HL-60 (cell line): Measurements from ENCODE around the gene LRRC57.

ENCODE experiments used
- DNase-seq, 2 experiments: peaks; one replicate each; pipeline ENCODE4 v3.0.0-alpha.2; 2010 to 2020; ENCODE audit warnings: low read depth in 1 of 2, low spot score in 1 of 2
- H3K27ac ChIP-seq: fragments of 250-450 bp; sonication (Bioruptor Pico); replicated peaks from 2 replicates; pipeline ENCODE4 v1.5.1; 2020; ENCODE audit warnings: mild to moderate bottlenecking, moderate library complexity
- H3K27me3 ChIP-seq: fragments of 250-450 bp; sonication (Bioruptor Pico); 2 replicates; pipeline ENCODE4 v1.5.1; 2021; ENCODE audit warnings: mild to moderate bottlenecking, moderate library complexity; ENCODE audit not compliant: insufficient read depth, poor library complexity, severe bottlenecking
- H3K4me3 ChIP-seq: replicated peaks from 2 replicates; pipeline ENCODE4 v1.5.1; 2011; ENCODE audit warnings: mild to moderate bottlenecking, control low read depth, low read length; ENCODE audit not compliant: insufficient read depth
- GABPA ChIP-seq: IDR thresholded peaks from 2 replicates; pipeline ENCODE4 v1.6.1; 2012; ENCODE audit warnings: low read depth
- POLR2AphosphoS5 ChIP-seq: IDR thresholded peaks from 2 replicates; pipeline ENCODE4 v1.6.1; 2012; ENCODE audit warnings: low read depth
- SPI1 ChIP-seq: IDR thresholded peaks from 2 replicates; pipeline ENCODE4 v1.6.1; 2012; ENCODE audit warnings: low read depth, mild to moderate bottlenecking, borderline replicate concordance
- TF ChIP-seq, protein P1 (sequence below): IDR thresholded peaks from 2 replicates; pipeline ENCODE4 v1.6.1; 2012; ENCODE audit warnings: low read depth; ENCODE audit not compliant: insufficient replicate concordance
- TF ChIP-seq, protein P2 (sequence below): IDR thresholded peaks from one replicate; pipeline ENCODE4 v1.5.1; 2011; ENCODE audit warnings: low read length, control low read depth, inconsistent platforms; ENCODE audit not compliant: insufficient read depth

LRRC57 gene

DNA sequence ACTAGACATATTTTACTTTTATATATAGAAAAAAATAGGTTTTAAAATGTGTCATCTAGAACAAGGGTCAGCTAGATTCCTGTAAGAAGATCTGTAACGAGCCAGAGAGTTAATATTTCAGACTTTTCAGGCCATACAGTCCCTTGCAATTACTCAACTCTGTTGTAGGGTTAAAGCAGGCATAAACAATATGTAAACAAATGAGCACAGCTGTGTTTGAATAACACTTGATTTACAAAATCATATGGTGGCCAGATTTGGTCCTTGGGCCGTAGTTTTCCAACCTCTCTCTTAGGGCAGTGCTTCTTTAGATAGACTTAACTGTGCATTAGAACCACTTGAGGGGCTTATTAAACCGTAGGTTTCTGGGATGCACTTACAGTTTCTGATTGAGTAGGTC is 19.6 kb downstream of the LRRC57 start:
- no peaks in the 10 kb centered on the region for H3K27me3 ChIP-seq
- no peak overlapping the region for H3K4me3 ChIP-seq
- no peak overlapping the region for H3K27ac ChIP-seq
- no peak for TF ChIP-seq POLR2AphosphoS5
- TF ChIP-seq, protein P1, sequence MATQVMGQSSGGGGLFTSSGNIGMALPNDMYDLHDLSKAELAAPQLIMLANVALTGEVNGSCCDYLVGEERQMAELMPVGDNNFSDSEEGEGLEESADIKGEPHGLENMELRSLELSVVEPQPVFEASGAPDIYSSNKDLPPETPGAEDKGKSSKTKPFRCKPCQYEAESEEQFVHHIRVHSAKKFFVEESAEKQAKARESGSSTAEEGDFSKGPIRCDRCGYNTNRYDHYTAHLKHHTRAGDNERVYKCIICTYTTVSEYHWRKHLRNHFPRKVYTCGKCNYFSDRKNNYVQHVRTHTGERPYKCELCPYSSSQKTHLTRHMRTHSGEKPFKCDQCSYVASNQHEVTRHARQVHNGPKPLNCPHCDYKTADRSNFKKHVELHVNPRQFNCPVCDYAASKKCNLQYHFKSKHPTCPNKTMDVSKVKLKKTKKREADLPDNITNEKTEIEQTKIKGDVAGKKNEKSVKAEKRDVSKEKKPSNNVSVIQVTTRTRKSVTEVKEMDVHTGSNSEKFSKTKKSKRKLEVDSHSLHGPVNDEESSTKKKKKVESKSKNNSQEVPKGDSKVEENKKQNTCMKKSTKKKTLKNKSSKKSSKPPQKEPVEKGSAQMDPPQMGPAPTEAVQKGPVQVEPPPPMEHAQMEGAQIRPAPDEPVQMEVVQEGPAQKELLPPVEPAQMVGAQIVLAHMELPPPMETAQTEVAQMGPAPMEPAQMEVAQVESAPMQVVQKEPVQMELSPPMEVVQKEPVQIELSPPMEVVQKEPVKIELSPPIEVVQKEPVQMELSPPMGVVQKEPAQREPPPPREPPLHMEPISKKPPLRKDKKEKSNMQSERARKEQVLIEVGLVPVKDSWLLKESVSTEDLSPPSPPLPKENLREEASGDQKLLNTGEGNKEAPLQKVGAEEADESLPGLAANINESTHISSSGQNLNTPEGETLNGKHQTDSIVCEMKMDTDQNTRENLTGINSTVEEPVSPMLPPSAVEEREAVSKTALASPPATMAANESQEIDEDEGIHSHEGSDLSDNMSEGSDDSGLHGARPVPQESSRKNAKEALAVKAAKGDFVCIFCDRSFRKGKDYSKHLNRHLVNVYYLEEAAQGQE: no peak
- TF ChIP-seq, protein P2, sequence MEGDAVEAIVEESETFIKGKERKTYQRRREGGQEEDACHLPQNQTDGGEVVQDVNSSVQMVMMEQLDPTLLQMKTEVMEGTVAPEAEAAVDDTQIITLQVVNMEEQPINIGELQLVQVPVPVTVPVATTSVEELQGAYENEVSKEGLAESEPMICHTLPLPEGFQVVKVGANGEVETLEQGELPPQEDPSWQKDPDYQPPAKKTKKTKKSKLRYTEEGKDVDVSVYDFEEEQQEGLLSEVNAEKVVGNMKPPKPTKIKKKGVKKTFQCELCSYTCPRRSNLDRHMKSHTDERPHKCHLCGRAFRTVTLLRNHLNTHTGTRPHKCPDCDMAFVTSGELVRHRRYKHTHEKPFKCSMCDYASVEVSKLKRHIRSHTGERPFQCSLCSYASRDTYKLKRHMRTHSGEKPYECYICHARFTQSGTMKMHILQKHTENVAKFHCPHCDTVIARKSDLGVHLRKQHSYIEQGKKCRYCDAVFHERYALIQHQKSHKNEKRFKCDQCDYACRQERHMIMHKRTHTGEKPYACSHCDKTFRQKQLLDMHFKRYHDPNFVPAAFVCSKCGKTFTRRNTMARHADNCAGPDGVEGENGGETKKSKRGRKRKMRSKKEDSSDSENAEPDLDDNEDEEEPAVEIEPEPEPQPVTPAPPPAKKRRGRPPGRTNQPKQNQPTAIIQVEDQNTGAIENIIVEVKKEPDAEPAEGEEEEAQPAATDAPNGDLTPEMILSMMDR: no peak
- TF ChIP-seq SPI1: no peak
- no peak for TF ChIP-seq GABPA
- DNase-seq: no peak

DNA sequence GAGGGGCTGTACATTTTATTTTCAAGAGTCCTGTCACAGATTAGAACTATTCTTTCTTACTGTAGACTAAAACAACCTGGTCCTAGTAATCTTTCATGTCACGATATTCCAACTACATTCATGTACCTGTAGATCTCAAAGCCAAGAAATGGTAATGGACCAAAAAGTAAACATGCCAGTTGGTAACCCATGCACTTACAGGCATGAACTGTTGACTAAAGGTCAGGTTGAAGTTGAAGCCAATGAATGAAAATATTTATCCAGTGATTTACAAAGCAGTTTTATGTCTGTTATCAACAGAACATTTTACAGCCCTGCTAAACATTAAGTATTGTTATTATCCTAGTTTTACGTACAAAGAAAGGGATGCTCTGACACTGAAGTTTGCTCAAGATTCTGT is 25.3 kb downstream of the LRRC57 start:
- no peak for DNase-seq
- TF ChIP-seq, protein P1: no peak
- TF ChIP-seq, protein P2: no peak
- TF ChIP-seq SPI1 (no peak), GABPA (no peak), POLR2AphosphoS5 (no peak)
- Histone ChIP-seq H3K4me3 (no peak overlapping the region), H3K27me3 (no peaks in the 10 kb centered on the region), H3K27ac (no peak overlapping the region)

DNA sequence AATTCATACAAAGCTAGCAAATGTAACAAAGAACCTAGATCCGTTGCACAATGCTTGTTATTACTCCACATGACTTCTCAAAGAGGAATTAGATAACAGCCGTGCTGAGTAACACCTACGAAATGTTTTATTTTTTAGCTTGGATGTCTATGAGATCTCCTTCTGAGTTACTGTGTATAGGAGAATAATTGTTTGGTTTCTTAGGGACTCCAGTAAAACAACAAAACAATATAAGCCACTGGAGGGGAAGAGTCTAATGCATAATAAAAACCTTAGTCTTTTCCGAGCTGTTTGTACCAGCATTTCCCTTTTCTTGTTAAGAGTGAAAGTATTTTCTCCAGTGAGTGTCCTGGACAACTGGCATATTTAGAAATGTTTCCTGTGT is 37.6 kb downstream of the LRRC57 start:
- Histone ChIP-seq H3K27me3 (no peaks in the 10 kb centered on the region), H3K4me3 (peak overlapping the region; percentile 1; the same call in 1 of the 2 replicates), H3K27ac (peak overlapping the region; percentile 79)
- peak in 1 of 2 experiments; percentile 55 for DNase-seq
- TF ChIP-seq GABPA (no peak), SPI1 (peak; percentile 77)

DNA sequence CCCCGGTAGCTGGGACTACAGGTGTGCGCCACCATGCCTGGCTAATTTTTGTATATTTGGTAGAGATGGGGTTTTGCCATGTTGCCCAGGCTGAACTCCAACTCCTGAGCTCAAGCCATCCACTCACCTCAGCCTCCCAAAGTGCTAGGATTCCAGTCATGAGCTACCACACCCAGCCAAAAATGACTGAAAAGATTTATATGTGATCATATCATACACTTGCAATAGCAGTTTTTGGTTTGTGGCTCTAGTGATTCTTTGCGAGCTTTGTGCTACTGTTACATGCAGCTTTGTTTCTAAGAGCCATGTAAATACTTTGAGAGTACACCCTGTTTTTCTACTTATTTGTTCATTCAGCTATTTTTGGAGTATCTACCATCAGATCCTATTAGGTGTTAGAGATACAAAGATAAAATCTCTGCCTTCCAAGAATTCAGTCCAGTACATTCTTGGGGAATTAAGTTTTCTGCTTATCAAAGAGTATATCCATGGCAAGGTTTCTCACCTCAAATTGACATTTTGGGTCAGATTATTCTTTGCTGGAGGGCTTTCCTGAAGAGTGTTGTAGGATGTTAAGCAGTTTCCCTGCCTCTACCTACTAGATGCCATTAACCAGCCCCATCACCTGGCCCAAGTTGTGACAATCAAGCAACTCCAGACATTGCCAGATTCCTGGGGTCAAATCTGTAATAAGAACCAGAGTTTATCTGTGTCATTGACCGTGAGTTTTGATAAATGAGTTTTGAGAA is 38.2 kb downstream of the LRRC57 start:
- no peak for TF ChIP-seq POLR2AphosphoS5
- TF ChIP-seq, protein P1: no peak
- TF ChIP-seq, protein P2: no peak
- TF ChIP-seq GABPA: no peak
- TF ChIP-seq SPI1: no peak
- Histone ChIP-seq H3K27me3 (no peaks in the 10 kb centered on the region), H3K27ac (peak overlapping the region; percentile 79), H3K4me3 (no peak overlapping the region; the same call in 1 of the 2 replicates)
- no peak for DNase-seq
